Heart left ventricle (tissue), 13 donors: ENCODE results near the gene SYMPK.

Source experiments
- CTCF ChIP-seq, 12 donors: fragments of 200-600 bp; sonication (generic) in 4 of 12; IDR thresholded peaks; one replicate each; pipeline versions ENCODE4 v1.5.0 to v1.8.0; 2018 to 2022; ENCODE audit warnings: antibody characterized with exemption in 12 of 12, mild to moderate bottlenecking in 5 of 12
- POLR2A ChIP-seq, 2 donors: fragments of 450-650 bp; IDR thresholded peaks; one replicate each; pipeline ENCODE4 v1.6.1; 2017; ENCODE audit warnings: antibody characterized with exemption in 2 of 2, mild to moderate bottlenecking in 2 of 2, moderate library complexity in 2 of 2
- donor health status: ischemic (EF 13 %, LVEDD 7.1; RV severe dilation, severe dysfunction).
- donor health status: DM: no; HTN: yes; CAD: no.
- donor health status: DM: no; HTN: no; CAD: no.
- donor health status: ischemic (EF 25% LVEDD 6.9; RV normal size, moderate dysfunction).
- donor health status: ischemic (EF 25% LVEDD 5.7; RV mildly dilated, moderate dysfunction).
- donor health status: ischemic (EF 35%, LVEDD 5.7; RV mildly dilated, moderate dysfunction).
- donor health status: nonischemic (EF 11% LVEDD 7.7; RV severe dilation, severe dysfunction).
- donor health status: DM: yes; HTN: yes; CAD: no.
- donor health status: PGD.
- donor health status: ischemic (EF 29% LVEDD 5.4; RV normal size, mild dysfunction).
- donor health status: nonischemic (EF 23%, LVEDD 6.1; RV moderate dilation, normal function).

DNA sequence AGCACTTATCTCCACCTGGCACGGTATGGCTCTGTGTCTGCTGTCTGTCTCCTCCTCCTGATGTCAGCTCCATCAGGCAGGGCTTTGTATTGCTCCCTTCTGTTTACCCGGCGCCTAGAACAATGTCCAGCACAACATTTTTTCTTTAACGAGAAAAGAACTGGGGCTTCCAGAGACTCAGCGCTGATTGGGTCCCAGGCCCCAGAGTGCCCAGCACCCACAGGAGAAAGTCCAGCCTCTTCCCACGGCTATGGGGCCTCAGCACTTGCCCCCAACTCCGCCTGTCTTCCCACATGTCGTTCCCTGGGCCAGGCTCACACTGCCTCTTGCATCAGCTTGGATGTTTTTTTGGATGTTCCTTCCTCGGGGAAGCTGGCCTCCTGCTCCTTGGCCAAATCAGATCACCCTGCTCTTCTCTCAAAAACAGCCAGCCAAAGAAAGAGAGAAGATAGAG is 32.6 kb upstream of the SYMPK start:
- TF ChIP-seq CTCF (IDR thresholded peaks at IDR 0.05) (no peak), POLR2A (IDR thresholded peaks at IDR 0.05) (no peak)
